Natural killer cell (primary cell): ENCODE results near the gene FBXO47. TPM values are rescaled to one million over a fixed set of nuclear protein-coding genes. Genes with fewer than 3 reads are reported as not detected.
"Not testable (repeated sequence)": the region's sequence is repeated elsewhere in the genome, so short reads cannot be mapped to it uniquely, and the experiment has no call there.

Experiments used
- ATAC-seq, 3 donors: fragments of 150-1000 bp in 2 of 3; fragments of 200-7000 bp in 1 of 3; cut with Tn5 transposase; 1 replicate in 1 of 3; 2 replicates in 2 of 3; pipeline ENCODE4 v1.10.0; 2021; ENCODE audit warnings: mild to moderate bottlenecking in 2 of 3, moderate library complexity in 2 of 3
- DNase-seq, 2 donors: peaks; one replicate each; pipeline versions ENCODE4 v3.0.0 to v3.0.0-alpha.2; 2013 to 2021; ENCODE audit warnings: mixed read lengths in 1 of 2
- H3K27ac ChIP-seq: one replicate; pipeline ENCODE4 v1.5.1; 2013; ENCODE audit warnings: mild to moderate bottlenecking, low read length
- H3K27me3 ChIP-seq: one replicate; pipeline ENCODE4 v1.6.1; 2013; ENCODE audit warnings: low read length; ENCODE audit not compliant: control insufficient read depth, insufficient read depth
- H3K36me3 ChIP-seq: one replicate; pipeline ENCODE4 v1.6.1; 2013; ENCODE audit warnings: low read length; ENCODE audit not compliant: control insufficient read depth, insufficient read depth
- H3K4me1 ChIP-seq: one replicate; pipeline ENCODE4 v1.6.1; 2013; ENCODE audit warnings: low read length; ENCODE audit not compliant: control insufficient read depth, insufficient read depth
- H3K4me3 ChIP-seq: one replicate; pipeline ENCODE4 v1.5.1; 2013; ENCODE audit warnings: low read length
- H3K9me3 ChIP-seq: one replicate; pipeline ENCODE4 v1.6.1; 2013; ENCODE audit warnings: low read length; ENCODE audit not compliant: control insufficient read depth, insufficient read depth
- H3K27ac Mint-ChIP-seq, 2 donors: one replicate each; pipeline ENCODE4 v1.8.0; 2022; ENCODE audit warnings: mild to moderate bottlenecking in 2 of 2, mixed read lengths in 2 of 2, moderate library complexity in 1 of 2
- H3K27me3 Mint-ChIP-seq, 2 donors: one replicate each; pipeline ENCODE4 v1.8.0; 2022; ENCODE audit warnings: low read depth in 2 of 2, mixed read lengths in 2 of 2
- H3K36me3 Mint-ChIP-seq: one replicate; pipeline ENCODE4 v1.8.0; 2022; ENCODE audit warnings: mixed read lengths
- H3K4me1 Mint-ChIP-seq, 2 donors: one replicate each; pipeline ENCODE4 v1.8.0; 2022; ENCODE audit warnings: mixed read lengths in 2 of 2
- H3K4me3 Mint-ChIP-seq: one replicate; pipeline ENCODE4 v1.8.0; 2022; ENCODE audit warnings: mild to moderate bottlenecking, moderate library complexity, mixed read lengths
- H3K9me3 Mint-ChIP-seq, 2 donors: one replicate each; pipeline ENCODE4 v1.8.0; 2022; ENCODE audit warnings: mixed read lengths in 2 of 2
- CTCF ChIP-seq: fragments of 200-600 bp; IDR thresholded peaks from one replicate; pipeline ENCODE4 v1.8.0; 2022; ENCODE audit warnings: antibody characterized with exemption
- whole genome bisulfite sequencing: methylation state at CpG from one replicate; pipeline ENCODE4 v1.1.7; 2013; ENCODE audit warnings: missing lambda C conversion rate; ENCODE audit not compliant: insufficient coverage; 5-methylcytosine and 5-hydroxymethylcytosine counted together
- intact Hi-C: fragments of 100-400 bp; cut with micrococcal nuclease; formaldehyde crosslinking; loops from one replicate; pipeline ENCODE4 v1.14.2; 2022
- total RNA-seq, 4 donors: library from RNA; stranded (reverse); fragments of 120-200 nt in 1 of 4; gene quantifications; one replicate each; pipeline versions ENCODE4 v1.2.3 to v1.2.4, GENCODE V29; 2013 to 2022

Gene FBXO47
- total RNA-seq, 3 donors from 2014 or later (not counting 1 experiment from before 2014, with no cell fraction given): not detected

DNA sequence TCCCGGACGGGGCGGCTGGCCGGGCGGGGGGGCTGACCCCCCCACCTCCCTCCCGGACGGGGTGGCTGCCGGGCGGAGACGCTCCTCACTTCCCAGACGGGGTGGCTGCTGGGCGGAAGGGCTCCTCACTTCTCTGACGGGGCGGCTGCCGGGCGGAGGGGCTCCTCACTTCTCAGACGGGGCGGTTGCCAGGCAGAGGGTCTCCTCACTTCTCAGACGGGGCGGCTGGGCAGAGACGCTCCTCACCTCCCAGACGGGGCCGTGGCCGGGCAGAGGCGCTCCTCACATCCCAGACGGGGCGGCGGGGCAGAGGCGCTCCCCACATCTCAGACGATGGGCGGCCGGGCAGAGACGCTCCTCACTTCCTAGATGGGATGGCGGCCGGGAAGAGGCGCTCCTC lies 36.4 kb downstream of the FBXO47 start:
- ATAC-seq, H3K27me3 ChIP-seq, H3K36me3 ChIP-seq, H3K9me3 Mint-ChIP-seq, DNase-seq, H3K4me3 Mint-ChIP-seq, H3K27ac ChIP-seq, H3K4me1 ChIP-seq, H3K27me3 Mint-ChIP-seq, H3K4me3 ChIP-seq, intact Hi-C loops, H3K9me3 ChIP-seq, H3K36me3 Mint-ChIP-seq, H3K27ac Mint-ChIP-seq: not testable (repeated sequence)
- WGBS: 91% methylated on average over 16 of the region's 36 CpGs
- peaks cover 14% of the 10 kb centered on the region in 2 donors for H3K4me1 Mint-ChIP-seq

- Histone ChIP-seq H3K27ac (no peak overlapping the region), H3K4me1 (peaks cover 23% of the 10 kb centered on the region), H3K4me3 (no peak overlapping the region), H3K27me3 (no peaks in the 10 kb centered on the region), H3K9me3 (no peaks in the 10 kb centered on the region), H3K36me3 (no peaks in the 10 kb centered on the region)
- Mint-ChIP-seq H3K27me3 (no peaks in the 10 kb centered on the region), H3K9me3 (no peaks in the 10 kb centered on the region), H3K4me3 (no peak overlapping the region), H3K27ac (peak overlapping the region; percentile 10 to 38), H3K4me1 (peaks cover 24 to 35% of the 10 kb centered on the region in 2 donors), H3K36me3 (no peaks in the 10 kb centered on the region)
- TF ChIP-seq CTCF: no peak
- WGBS: 50% methylated on average over 2 of the region's 2 CpGs
- ATAC-seq (peak; percentile 42 to 64 (median 44)), DNase-seq (peak in 1 of 2 donors; percentile 31)
- intact Hi-C loops: no loop called here
Measured at GRCh38 chr17:38926293-38927070, 40.7 kb downstream of the FBXO47 start.

DNA sequence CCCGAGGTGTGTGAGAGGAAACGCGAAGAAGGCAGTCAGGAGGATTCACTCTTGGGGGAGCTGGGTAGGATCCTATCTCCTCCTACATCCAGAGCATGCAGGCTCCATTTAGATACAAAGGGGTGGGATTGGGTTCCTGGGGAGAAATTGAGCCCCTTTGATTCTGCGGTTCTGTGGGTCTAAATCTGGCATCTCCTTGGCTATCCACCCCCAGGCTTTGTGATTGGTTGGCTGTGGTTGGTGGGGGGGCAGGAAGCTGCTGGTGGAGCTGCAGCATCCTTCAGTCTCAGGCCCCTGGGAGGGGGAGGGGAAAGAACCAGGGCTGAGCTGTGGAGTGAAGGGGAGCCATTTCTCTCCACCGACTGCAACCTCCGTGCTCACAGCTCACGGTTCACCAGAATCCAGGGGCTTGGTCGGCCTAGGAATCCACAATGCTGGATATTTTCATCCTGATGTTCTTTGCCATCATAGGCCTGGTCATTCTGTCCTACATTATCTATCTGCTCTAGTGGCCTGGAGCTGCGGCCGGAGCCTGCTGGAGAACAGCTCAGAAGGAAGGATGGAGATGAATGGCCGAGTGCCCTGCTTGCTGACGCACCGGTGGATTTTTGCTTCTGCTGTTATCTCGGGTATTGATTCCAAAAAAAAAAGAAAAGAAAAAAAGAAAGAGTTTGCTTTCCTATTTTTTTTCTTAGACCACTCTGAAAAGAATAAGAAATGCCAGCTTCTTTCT lies 41.8 kb downstream of the FBXO47 start, which contains the start of gene LASP1NB:
Gene LASP1NB (plus strand): TSS at position 352 of the 733 bp plus-strand sequence.
- TF ChIP-seq CTCF: no peak
- DNase-seq: peak in 1 of 2 donors; percentile 70
- Histone ChIP-seq H3K27me3 (no peaks in the 10 kb centered on the region), H3K4me3 (no peak within 1 kb of the TSS), H3K4me1 (peaks cover 23% of the 10 kb centered on the region), H3K36me3 (peaks cover 8% of the 10 kb centered on the region), H3K27ac (no peak within 1 kb of the TSS), H3K9me3 (no peaks in the 10 kb centered on the region)
- peak in 2 of 3 donors; percentile 40 to 41 for ATAC-seq
- H3K27me3 Mint-ChIP-seq: no peaks in the 10 kb centered on the region
- H3K9me3 Mint-ChIP-seq: no peaks in the 10 kb centered on the region
- H3K4me1 Mint-ChIP-seq: peaks cover 24 to 42% of the 10 kb centered on the region in 2 donors
- H3K36me3 Mint-ChIP-seq: no peaks in the 10 kb centered on the region
- 81% methylated on average over 11 of the region's 14 CpGs for WGBS
- H3K27ac Mint-ChIP-seq: peak within 1 kb of the TSS; percentile 38 to 68
- intact Hi-C loops: no loop called here
- peak within 1 kb of the TSS; percentile 19 for H3K4me3 Mint-ChIP-seq
